ENCODE measurements around the gene HNRNPL.

- TF ChIP-seq GLIS3 (CRISPR knock-in tag; IDR thresholded peaks at IDR 0.05), result no peak
- no peak for TF ChIP-seq ISL1 (CRISPR knock-in tag; IDR thresholded peaks at IDR 0.05)
- TF ChIP-seq CREB5 (CRISPR knock-in tag; IDR thresholded peaks at IDR 0.05; ENCODE audit: low read depth), result no peak
- no peak for TF ChIP-seq CSDC2 (CRISPR knock-in tag; IDR thresholded peaks at IDR 0.05)
- TF ChIP-seq ZFP3 (CRISPR knock-in tag; IDR thresholded peaks at IDR 0.05), result no peak
- no peak for TF ChIP-seq ZNF70 (CRISPR knock-in tag; IDR thresholded peaks at IDR 0.05)
- no peak for TF ChIP-seq TCF4 (CRISPR knock-in tag; IDR thresholded peaks at IDR 0.05; ENCODE audit: borderline replicate concordance)
- no peak for TF ChIP-seq ZNF565 (CRISPR knock-in tag; conservative IDR thresholded peaks at IDR 0.05; ENCODE audit: low read depth)
- TF ChIP-seq PPARA (CRISPR knock-in tag; IDR thresholded peaks at IDR 0.05; ENCODE audit: borderline replicate concordance), result no peak
- TF ChIP-seq ZNF8 (CRISPR knock-in tag; IDR thresholded peaks at IDR 0.05), result no peak
- no peak for TF ChIP-seq ESRRG (CRISPR knock-in tag; IDR thresholded peaks at IDR 0.05)
- TF ChIP-seq PATZ1 (CRISPR knock-in tag; IDR thresholded peaks at IDR 0.05; ENCODE audit: borderline replicate concordance), result no peak
- TF ChIP-seq SNAI2 (CRISPR knock-in tag; IDR thresholded peaks at IDR 0.05), result no peak
Observed at GRCh38 chr19:38833092-38833425, 16.7 kb downstream of the HNRNPL start.

Data from SK-N-SH treated with all-trans-retinoic acid at 6 μM for 48 hours (cell line).